22Rv1 (cell line): ENCODE measurements around the gene PTPRR.

Source experiments
- H3K27ac ChIP-seq: fragments of 450-650 bp; 2 replicates; pipeline ENCODE4 v1.5.1; 2017
- CTCF ChIP-seq: fragments of 450-650 bp; IDR thresholded peaks from 2 replicates; pipeline ENCODE4 v1.5.1; 2017; ENCODE audit warnings: mild to moderate bottlenecking
- ZFX ChIP-seq: fragments of 450-650 bp; IDR thresholded peaks from 2 replicates; pipeline ENCODE4 v1.6.1; 2017; ENCODE audit warnings: antibody characterized with exemption, borderline replicate concordance

Gene PTPRR

GRCh38 chr12:70840656-70841350 is 79.7 kb downstream of the PTPRR start:
- no peak overlapping the region for H3K27ac ChIP-seq
- no peak for TF ChIP-seq CTCF
- TF ChIP-seq ZFX: no peak

- H3K27ac ChIP-seq: no peak overlapping the region
- TF ChIP-seq ZFX (no peak), CTCF (peak; percentile 17; the same call in 1 of the 2 replicates)
Measured at GRCh38 chr12:70839544-70839943, 81.0 kb downstream of the PTPRR start.

- TF ChIP-seq ZFX (no peak), CTCF (no peak)
- H3K27ac ChIP-seq: no peak overlapping the region
Measured at GRCh38 chr12:70838127-70838526, 82.4 kb downstream of the PTPRR start.

GRCh38 chr12:70837026-70837425 is 83.5 kb downstream of the PTPRR start:
- TF ChIP-seq CTCF (no peak), ZFX (no peak)

GRCh38 chr12:70835948-70836347 is 84.6 kb downstream of the PTPRR start:
- no peak for TF ChIP-seq ZFX
- no peak for TF ChIP-seq CTCF
- no peak overlapping the region for H3K27ac ChIP-seq

More at GRCh38 chr12:70837026-70837425, 83.5 kb downstream of the PTPRR start:
- H3K27ac ChIP-seq: no peak overlapping the region

GRCh38 chr12:70831543-70831942 is 89.0 kb downstream of the PTPRR start:
- TF ChIP-seq ZFX (no peak), CTCF (no peak)
- no peak overlapping the region for H3K27ac ChIP-seq

GRCh38 chr12:70830221-70831061 is 90.1 kb downstream of the PTPRR start:
- H3K27ac ChIP-seq: no peak overlapping the region
- no peak for TF ChIP-seq ZFX
- TF ChIP-seq CTCF: no peak
